ENCODE results near the gene ADRA2B.

DNA sequence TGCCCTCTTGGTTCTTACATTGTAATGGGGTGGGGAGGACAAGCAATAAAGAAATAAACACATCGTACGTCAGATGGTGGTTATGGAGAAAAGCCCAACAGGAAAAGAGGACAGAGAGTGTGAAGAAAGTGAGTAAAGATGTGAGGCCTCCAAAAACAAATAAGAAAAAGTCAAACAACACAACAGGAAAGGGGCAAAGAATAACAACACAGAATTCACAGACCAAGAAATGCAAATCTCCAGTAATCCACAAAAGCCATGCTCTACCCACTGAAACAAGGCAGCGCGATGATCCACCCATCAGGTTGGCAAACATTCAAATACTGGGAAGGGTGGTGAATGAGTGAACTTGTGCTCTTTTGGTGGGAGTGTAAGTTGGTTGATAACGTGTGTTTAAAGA is 45.5 kb upstream of the ADRA2B start:
- TF ChIP-seq, protein P1, sequence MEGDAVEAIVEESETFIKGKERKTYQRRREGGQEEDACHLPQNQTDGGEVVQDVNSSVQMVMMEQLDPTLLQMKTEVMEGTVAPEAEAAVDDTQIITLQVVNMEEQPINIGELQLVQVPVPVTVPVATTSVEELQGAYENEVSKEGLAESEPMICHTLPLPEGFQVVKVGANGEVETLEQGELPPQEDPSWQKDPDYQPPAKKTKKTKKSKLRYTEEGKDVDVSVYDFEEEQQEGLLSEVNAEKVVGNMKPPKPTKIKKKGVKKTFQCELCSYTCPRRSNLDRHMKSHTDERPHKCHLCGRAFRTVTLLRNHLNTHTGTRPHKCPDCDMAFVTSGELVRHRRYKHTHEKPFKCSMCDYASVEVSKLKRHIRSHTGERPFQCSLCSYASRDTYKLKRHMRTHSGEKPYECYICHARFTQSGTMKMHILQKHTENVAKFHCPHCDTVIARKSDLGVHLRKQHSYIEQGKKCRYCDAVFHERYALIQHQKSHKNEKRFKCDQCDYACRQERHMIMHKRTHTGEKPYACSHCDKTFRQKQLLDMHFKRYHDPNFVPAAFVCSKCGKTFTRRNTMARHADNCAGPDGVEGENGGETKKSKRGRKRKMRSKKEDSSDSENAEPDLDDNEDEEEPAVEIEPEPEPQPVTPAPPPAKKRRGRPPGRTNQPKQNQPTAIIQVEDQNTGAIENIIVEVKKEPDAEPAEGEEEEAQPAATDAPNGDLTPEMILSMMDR (IDR thresholded peaks at IDR 0.05) = no peak
- no peak for TF ChIP-seq POLR2A (IDR thresholded peaks at IDR 0.05)

Data from Peyer's patch (tissue), 4 donors.